KMS-11 (cell line): ENCODE results near the gene SOX8.

Experiments
- H2AFZ ChIP-seq: fragments of 200-600 bp; sonication (generic); 2 replicates; pipeline ENCODE4 v1.6.1; 2016; ENCODE audit warnings: antibody characterized with exemption, mixed run types, low read depth
- H3K27ac ChIP-seq: fragments of 200-600 bp; sonication (generic); 2 replicates; pipeline ENCODE4 v1.6.1; 2016; ENCODE audit warnings: mild to moderate bottlenecking, mixed run types
- H3K27me3 ChIP-seq: fragments of 200-600 bp; sonication (generic); 2 replicates; pipeline ENCODE4 v1.6.1; 2017; ENCODE audit warnings: mild to moderate bottlenecking, low read depth, mixed run types, moderate library complexity; ENCODE audit not compliant: insufficient read depth
- H3K36me3 ChIP-seq: fragments of 200-600 bp; sonication (generic); 2 replicates; pipeline ENCODE4 v1.6.1; 2017; ENCODE audit warnings: mild to moderate bottlenecking, mixed run types; ENCODE audit not compliant: insufficient read depth
- H3K4me1 ChIP-seq: fragments of 200-600 bp; sonication (generic); 2 replicates; pipeline ENCODE4 v1.6.1; 2016; ENCODE audit warnings: mild to moderate bottlenecking, low read depth, mixed run types; ENCODE audit not compliant: poor library complexity, severe bottlenecking
- H3K4me2 ChIP-seq: fragments of 200-600 bp; sonication (generic); 2 replicates; pipeline ENCODE4 v1.7.0; 2016; ENCODE audit warnings: mild to moderate bottlenecking, mixed run types
- H3K4me3 ChIP-seq: fragments of 200-600 bp; sonication (generic); IDR thresholded peaks from 2 replicates; pipeline ENCODE4 v1.6.1; 2017; ENCODE audit warnings: low read depth, low read length, mixed read lengths; ENCODE audit not compliant: insufficient read depth
- H3K79me2 ChIP-seq: fragments of 200-600 bp; sonication (generic); 2 replicates; pipeline ENCODE4 v1.6.1; 2016; ENCODE audit warnings: low read depth, mixed run types; ENCODE audit not compliant: insufficient read depth
- H3K9ac ChIP-seq: fragments of 200-600 bp; sonication (generic); 2 replicates; pipeline ENCODE4 v1.6.1; 2016; ENCODE audit warnings: mild to moderate bottlenecking, mixed run types
- H4K20me1 ChIP-seq: fragments of 200-600 bp; sonication (generic); 2 replicates; pipeline ENCODE4 v1.6.1; 2016; ENCODE audit warnings: mild to moderate bottlenecking, mixed run types; ENCODE audit not compliant: insufficient read depth
- CTCF ChIP-seq: fragments of 200-600 bp; sonication (generic); conservative IDR thresholded peaks from 2 replicates; pipeline ENCODE4 v1.6.1; 2017; ENCODE audit warnings: low read depth, mild to moderate bottlenecking, antibody characterized with exemption, low read length, moderate library complexity, mixed read lengths

The SOX8 gene

GRCh38 chr16:986411-986810, 4.8 kb downstream of the SOX8 start:
- H3K27me3 ChIP-seq, result peaks cover 88% of the 10 kb centered on the region
- H3K27ac ChIP-seq, result no peak overlapping the region
- no peak overlapping the region for H3K9ac ChIP-seq
- no peaks in the 10 kb centered on the region for H4K20me1 ChIP-seq
- TF ChIP-seq CTCF, result no peak
- no peaks in the 10 kb centered on the region for H3K79me2 ChIP-seq
- no peak overlapping the region for H2AFZ ChIP-seq
- no peaks in the 10 kb centered on the region for H3K36me3 ChIP-seq
- no peaks in the 10 kb centered on the region for H3K4me1 ChIP-seq
- H3K4me2 ChIP-seq, result no peak overlapping the region
- H3K4me3 ChIP-seq, result no peak overlapping the region

GRCh38 chr16:986925-987582, 5.5 kb downstream of the SOX8 start:
- no peaks in the 10 kb centered on the region for H3K4me1 ChIP-seq
- no peak for TF ChIP-seq CTCF
- H4K20me1 ChIP-seq, result no peaks in the 10 kb centered on the region
- peaks cover 93% of the 10 kb centered on the region for H3K27me3 ChIP-seq
- no peaks in the 10 kb centered on the region for H3K36me3 ChIP-seq
- H2AFZ ChIP-seq, result no peak overlapping the region
- no peaks in the 10 kb centered on the region for H3K79me2 ChIP-seq
- H3K9ac ChIP-seq, result no peak overlapping the region
- no peak overlapping the region for H3K4me2 ChIP-seq
- H3K27ac ChIP-seq, result no peak overlapping the region
- H3K4me3 ChIP-seq, result no peak overlapping the region

DNA sequence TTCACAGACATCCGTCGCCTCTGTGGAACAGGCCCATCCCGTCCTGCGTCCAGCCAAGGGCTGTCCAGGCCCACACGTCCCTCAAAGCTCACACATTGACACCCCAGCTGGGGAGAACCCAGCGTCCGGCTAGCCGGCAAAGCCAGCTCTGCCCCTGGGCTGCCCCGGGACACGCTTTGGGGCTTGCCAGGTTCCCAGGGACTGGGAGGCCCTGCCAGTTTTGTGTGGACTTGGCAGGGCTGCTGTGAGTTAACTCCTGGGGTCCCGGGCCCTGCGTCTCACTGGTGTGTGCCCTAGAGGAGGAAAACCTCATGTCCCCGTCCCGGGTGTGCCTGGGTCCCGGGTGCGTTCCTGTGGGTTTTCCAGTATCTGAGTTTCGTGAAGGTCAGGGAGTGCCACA, 6.3 kb downstream of the SOX8 start:
- H3K79me2 ChIP-seq, result no peaks in the 10 kb centered on the region
- no peak overlapping the region for H3K4me2 ChIP-seq
- no peak for TF ChIP-seq CTCF
- H4K20me1 ChIP-seq, result no peaks in the 10 kb centered on the region
- H2AFZ ChIP-seq, result no peak overlapping the region
- H3K27ac ChIP-seq, result no peak overlapping the region
- H3K4me1 ChIP-seq, result no peaks in the 10 kb centered on the region
- peaks cover 94% of the 10 kb centered on the region for H3K27me3 ChIP-seq
- no peak overlapping the region for H3K9ac ChIP-seq
- H3K36me3 ChIP-seq, result no peaks in the 10 kb centered on the region
- no peak overlapping the region for H3K4me3 ChIP-seq

DNA sequence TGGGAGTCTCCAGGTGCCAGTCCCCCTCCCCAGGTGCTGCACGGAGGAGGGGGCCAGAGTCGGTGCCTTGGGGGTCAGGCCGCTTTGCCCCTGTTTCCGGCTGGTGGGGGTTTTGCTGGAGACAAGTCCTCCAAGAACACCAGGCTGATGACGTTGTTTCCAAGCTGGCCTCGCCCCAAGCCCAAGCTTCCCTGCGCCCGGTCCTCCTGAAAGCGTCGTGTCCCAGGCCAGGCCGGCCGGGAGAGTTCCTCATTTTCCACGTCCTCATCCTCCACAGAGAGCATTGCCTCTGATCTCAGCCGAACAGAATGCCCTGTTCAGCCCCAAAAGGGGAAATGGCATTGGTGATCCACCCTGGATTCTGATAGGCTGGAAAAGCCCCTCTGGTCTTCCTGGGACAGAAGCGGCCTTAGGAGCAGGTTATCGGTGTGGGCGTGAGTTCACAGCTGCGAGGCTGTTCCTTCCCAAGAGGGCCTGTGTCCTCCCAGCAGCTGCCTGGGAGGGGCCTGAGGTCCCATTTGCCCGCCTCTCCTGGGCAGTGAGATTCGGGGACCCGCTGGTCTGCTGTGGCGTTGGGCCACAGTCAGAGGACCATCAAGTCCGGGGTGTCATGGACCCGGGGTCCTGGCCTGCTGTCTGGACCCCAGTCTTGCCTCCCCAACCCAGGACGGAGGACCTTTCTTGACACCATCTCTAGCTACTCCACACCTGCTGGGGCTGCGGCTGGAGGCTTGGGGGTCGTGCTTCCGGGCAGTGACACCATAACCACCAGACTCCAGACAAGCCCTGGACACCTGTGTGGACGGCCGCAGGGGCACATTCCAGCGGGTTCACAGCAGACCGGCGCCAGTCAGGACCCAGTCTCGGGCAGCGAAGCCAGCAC, 7.1 kb downstream of the SOX8 start:
- Histone ChIP-seq H3K4me1 (no peaks in the 10 kb centered on the region), H2AFZ (no peak overlapping the region), H3K36me3 (no peaks in the 10 kb centered on the region), H4K20me1 (no peaks in the 10 kb centered on the region), H3K27me3 (peaks cover 86% of the 10 kb centered on the region), H3K4me2 (no peak overlapping the region), H3K9ac (no peak overlapping the region), H3K4me3 (no peak overlapping the region), H3K79me2 (no peaks in the 10 kb centered on the region), H3K27ac (no peak overlapping the region)
- no peak for TF ChIP-seq CTCF
